Measurements from ENCODE around the gene TSPAN13.

DNA sequence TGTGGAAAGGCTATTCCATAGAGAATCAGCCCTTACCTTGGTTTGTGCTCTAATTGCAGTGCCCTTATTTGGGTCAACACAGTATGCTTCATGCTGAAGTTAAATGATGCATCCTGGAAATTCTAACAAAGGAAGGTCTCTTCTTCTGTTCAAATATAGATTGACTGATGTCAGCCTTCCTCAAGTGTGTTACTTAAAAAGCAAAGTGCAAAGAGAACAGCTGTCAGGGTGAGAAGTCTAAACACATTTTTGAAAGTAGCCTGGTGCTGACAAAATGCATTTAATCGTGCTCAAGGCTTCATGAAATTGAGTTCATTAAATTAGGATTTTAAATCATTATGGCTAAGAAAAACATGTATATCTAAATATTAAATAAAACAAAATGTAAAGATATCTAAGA, 31.8 kb downstream of the TSPAN13 start:
- TF ChIP-seq CTCF (IDR thresholded peaks at IDR 0.05), result no peak
- TF ChIP-seq POLR2A (IDR thresholded peaks at IDR 0.05), result no peak
